ENCODE data around the gene MYO5C. TPM values are rescaled to one million over a fixed set of nuclear protein-coding genes. Genes with fewer than 3 reads are reported as not detected.
"Not testable (repeated sequence)": the region's sequence is repeated elsewhere in the genome, so short reads cannot be mapped to it uniquely, and the experiment has no call there.

Gene MYO5C
- total RNA-seq, 1 donor from 2014 or later: 2.0 TPM

GRCh38 chr15:52254391-52254790 is 41.2 kb downstream of the MYO5C start:
- no peak for DNase-seq (ENCODE audit: low spot score)
- intact Hi-C loops (cut with DNase I): no loop called here

- DNase-seq (ENCODE audit: low spot score): no peak
- intact Hi-C loops (cut with DNase I): no loop called here
Measured at GRCh38 chr15:52252781-52253180, 42.8 kb downstream of the MYO5C start.

- no peak for DNase-seq (ENCODE audit: low spot score)
- intact Hi-C loops (cut with DNase I): no loop called here
Measured at GRCh38 chr15:52251144-52251860, 44.3 kb downstream of the MYO5C start.

GRCh38 chr15:52247461-52247860 is 48.1 kb downstream of the MYO5C start:
- intact Hi-C loops (cut with DNase I): no loop called here
- no peak for DNase-seq (ENCODE audit: low spot score)

- intact Hi-C loops (cut with DNase I): no loop called here
- DNase-seq (ENCODE audit: low spot score): no peak
Measured at GRCh38 chr15:52246686-52247431, 48.7 kb downstream of the MYO5C start.

- DNase-seq (ENCODE audit: low spot score): no peak
- intact Hi-C loops (cut with DNase I): no loop called here
Measured at GRCh38 chr15:52243697-52244555, 51.7 kb downstream of the MYO5C start.

- DNase-seq (ENCODE audit: low spot score): no peak
- intact Hi-C loops (cut with DNase I): no loop called here
Measured at GRCh38 chr15:52243286-52243685, 52.3 kb downstream of the MYO5C start.

GRCh38 chr15:52241489-52241888 is 54.1 kb downstream of the MYO5C start:
- DNase-seq (ENCODE audit: low spot score): no peak
- intact Hi-C loops (cut with DNase I): no loop called here

- intact Hi-C loops (cut with DNase I): no loop called here
- DNase-seq (ENCODE audit: low spot score): no peak
Measured at GRCh38 chr15:52240166-52240565, 55.4 kb downstream of the MYO5C start.

GRCh38 chr15:52238989-52239525 is 56.5 kb downstream of the MYO5C start:
- intact Hi-C loops (cut with DNase I); DNase-seq (ENCODE audit: low spot score): not testable (repeated sequence)

- DNase-seq (ENCODE audit: low spot score): no peak
- intact Hi-C loops (cut with DNase I): no loop called here
Measured at GRCh38 chr15:52238149-52238548, 57.5 kb downstream of the MYO5C start.

- intact Hi-C loops (cut with DNase I): no loop called here
- DNase-seq (ENCODE audit: low spot score): no peak
Measured at GRCh38 chr15:52236013-52236412, 59.6 kb downstream of the MYO5C start.

- DNase-seq (ENCODE audit: low spot score): no peak
- intact Hi-C loops (cut with DNase I): no loop called here
Measured at GRCh38 chr15:52234596-52235541, 60.7 kb downstream of the MYO5C start.

- DNase-seq (ENCODE audit: low spot score): no peak
- intact Hi-C loops (cut with DNase I): no loop called here
Measured at GRCh38 chr15:52233405-52233804, 62.2 kb downstream of the MYO5C start.

- intact Hi-C loops (cut with DNase I): no loop called here
- DNase-seq (ENCODE audit: low spot score): no peak
Measured at GRCh38 chr15:52232327-52232726, 63.3 kb downstream of the MYO5C start.

- intact Hi-C loops (cut with DNase I): no loop called here
- DNase-seq (ENCODE audit: low spot score): no peak
Measured at GRCh38 chr15:52230073-52230472, 65.5 kb downstream of the MYO5C start.

GRCh38 chr15:52228921-52229320 is 66.7 kb downstream of the MYO5C start:
- DNase-seq (ENCODE audit: low spot score): no peak
- intact Hi-C loops (cut with DNase I): loop anchor here (10.0 kb wide), 1 partner anchor 334 kb away; no protein-coding TSS in a partner anchor

- intact Hi-C loops (cut with DNase I): loop anchor here (10.0 kb wide), 1 partner anchor 333 kb away; no protein-coding TSS in a partner anchor
Measured at GRCh38 chr15:52227456-52227855, 68.1 kb downstream of the MYO5C start.

GRCh38 chr15:52225230-52225629 is 70.4 kb downstream of the MYO5C start:
- intact Hi-C loops (cut with DNase I): loop anchor here (10.0 kb wide), 1 partner anchor 330 kb away; no protein-coding TSS in a partner anchor

More at GRCh38 chr15:52227456-52227855, 68.1 kb downstream of the MYO5C start:
- no peak for DNase-seq (ENCODE audit: low spot score)

More at GRCh38 chr15:52225230-52225629, 70.4 kb downstream of the MYO5C start:
- DNase-seq (ENCODE audit: low spot score): no peak
